Astrocyte (in vitro differentiated cells and primary cell): ENCODE results near the gene TCF7.

Experiments
- EZH2 ChIP-seq: IDR thresholded peaks from 2 replicates; pipeline ENCODE4 v1.6.1; 2012; ENCODE audit warnings: mild to moderate bottlenecking, low read length, inconsistent platforms; ENCODE audit not compliant: insufficient read depth
- TF ChIP-seq, protein P1 (sequence below): IDR thresholded peaks from 2 replicates; pipeline ENCODE4 v1.5.1; 2011; ENCODE audit warnings: low read depth, mild to moderate bottlenecking, inconsistent platforms, low read length, moderate library complexity; ENCODE audit not compliant: insufficient read depth

DNA sequence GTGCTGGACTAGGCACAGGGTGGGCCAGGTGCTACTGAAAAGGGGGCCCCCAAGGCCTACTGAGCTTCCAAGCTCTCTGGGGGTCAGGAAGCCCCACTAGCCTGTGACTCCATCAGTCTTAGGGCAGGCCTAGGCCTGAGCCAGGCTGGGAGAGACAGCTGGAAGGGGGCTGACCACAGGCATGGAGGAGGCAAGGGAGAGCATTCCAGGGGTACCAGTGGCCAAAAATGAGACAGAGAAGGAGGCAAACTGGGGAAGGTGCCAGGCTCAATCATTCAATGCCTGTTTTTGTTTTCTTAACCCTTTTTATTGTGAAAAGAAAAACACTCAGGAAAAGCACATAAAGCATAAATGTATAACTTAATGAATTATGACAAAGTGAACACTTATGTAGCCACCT lies 26.2 kb upstream of the TCF7 start:
- TF ChIP-seq, protein P1, sequence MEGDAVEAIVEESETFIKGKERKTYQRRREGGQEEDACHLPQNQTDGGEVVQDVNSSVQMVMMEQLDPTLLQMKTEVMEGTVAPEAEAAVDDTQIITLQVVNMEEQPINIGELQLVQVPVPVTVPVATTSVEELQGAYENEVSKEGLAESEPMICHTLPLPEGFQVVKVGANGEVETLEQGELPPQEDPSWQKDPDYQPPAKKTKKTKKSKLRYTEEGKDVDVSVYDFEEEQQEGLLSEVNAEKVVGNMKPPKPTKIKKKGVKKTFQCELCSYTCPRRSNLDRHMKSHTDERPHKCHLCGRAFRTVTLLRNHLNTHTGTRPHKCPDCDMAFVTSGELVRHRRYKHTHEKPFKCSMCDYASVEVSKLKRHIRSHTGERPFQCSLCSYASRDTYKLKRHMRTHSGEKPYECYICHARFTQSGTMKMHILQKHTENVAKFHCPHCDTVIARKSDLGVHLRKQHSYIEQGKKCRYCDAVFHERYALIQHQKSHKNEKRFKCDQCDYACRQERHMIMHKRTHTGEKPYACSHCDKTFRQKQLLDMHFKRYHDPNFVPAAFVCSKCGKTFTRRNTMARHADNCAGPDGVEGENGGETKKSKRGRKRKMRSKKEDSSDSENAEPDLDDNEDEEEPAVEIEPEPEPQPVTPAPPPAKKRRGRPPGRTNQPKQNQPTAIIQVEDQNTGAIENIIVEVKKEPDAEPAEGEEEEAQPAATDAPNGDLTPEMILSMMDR: no peak
- no peak for TF ChIP-seq EZH2
